NCI-H748 treated with DMSO at 0.1 percent for 48 hours (cell line): ENCODE results near the gene TNFRSF14.

Experiments used
- DNase-seq: peaks from one replicate; lab custom pipeline; 2025; lab: John Stamatoyannopoulos, UW

The TNFRSF14 gene

DNA sequence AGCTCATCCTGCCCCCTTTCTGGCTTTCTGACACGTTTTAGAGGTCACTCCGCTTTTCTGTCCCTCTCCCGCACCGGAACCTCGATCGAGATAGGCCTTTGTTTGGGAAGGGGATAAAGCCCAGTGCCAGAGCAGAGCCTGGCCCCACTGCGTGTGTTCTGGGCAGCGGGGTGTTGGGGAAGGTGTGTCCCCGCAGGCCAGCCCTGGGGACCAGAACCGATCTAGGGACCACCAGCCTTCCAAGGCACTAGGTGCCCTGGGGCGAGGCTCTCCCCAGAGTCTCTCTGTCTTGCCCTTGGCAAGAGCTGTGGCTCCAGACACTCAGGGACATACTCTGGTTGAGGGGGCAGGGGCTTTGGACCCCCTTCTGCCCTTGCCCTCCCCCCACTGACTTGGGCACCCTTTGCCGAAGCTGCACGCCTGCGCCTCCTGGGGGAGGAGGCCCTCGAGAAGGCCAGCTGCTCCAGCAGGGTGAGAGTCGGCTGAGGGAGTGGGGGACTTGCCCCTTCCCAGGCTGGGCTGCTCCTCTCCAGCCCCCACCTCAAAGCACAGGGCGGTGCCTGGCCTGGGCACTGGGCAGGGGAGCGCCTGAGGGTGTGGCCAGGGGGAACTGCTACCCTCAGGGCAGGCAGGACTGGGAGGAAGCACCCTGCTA is 46.8 kb downstream of the TNFRSF14 start:
- DNase-seq: no peak

DNA sequence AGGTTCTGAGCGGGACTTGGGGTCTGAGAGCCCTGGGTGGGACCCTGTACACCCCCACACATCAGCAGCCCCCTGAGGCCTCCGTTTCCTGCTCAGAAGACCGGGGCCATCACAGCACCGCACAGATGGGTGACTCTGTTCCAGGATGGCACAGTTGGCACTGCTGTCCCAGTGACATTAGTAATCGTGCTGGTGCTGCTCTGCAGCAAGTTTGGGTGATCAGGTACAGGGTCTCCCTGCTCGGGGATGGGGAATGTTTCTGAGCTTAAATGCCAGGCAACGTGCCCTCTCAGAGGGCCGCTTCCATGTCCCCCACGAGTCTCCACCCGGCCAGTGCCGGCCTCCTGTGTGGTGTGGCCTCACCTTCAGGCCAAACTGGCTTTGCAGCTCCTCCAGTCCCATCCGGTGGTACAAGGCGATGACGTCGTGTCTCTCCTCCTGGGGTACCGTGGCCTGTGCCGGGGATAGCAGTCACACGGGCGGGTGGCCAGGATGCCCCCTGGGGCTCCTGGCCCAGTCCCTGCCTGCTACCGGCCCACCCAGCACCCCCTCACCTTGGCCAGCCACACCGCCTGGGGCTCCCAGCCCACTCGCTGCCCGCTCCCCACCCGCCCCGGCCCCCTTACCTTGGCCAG is 47.5 kb downstream of the TNFRSF14 start:
- DNase-seq: no peak

DNA sequence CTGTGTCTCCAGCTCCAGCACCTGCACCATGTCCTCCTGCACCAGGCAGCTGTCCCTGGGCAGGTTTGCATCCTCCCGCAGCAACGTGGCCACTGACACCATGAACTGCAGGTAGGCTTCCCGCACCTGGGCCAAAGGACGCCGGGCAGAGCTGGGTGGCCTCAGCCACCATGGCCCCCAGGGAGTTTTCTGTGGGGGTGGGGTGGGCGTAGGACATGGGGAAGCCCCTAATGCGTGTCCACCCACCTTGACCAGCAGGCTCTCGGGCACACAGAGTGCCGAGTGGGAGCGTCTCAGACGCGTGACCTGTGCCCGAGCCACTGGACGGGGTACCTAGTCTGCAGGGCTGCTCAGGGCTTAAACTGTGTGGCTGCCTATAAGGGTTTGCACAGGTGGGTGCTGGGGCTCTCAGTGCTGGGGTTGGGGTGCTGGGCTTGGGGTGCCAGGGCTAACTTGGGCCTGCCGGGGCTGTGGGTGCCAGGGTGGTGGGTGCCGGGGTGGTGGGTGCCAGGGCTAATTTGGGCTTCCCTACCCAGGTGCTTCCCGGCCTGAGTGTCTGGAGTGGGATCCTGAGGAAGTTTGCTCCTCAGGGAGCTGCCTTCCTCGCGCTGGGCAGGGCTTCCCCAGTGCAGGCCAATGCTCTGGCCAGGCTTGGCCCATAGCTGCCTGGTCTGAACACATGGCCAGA is 48.1 kb downstream of the TNFRSF14 start:
- DNase-seq: no peak

DNA sequence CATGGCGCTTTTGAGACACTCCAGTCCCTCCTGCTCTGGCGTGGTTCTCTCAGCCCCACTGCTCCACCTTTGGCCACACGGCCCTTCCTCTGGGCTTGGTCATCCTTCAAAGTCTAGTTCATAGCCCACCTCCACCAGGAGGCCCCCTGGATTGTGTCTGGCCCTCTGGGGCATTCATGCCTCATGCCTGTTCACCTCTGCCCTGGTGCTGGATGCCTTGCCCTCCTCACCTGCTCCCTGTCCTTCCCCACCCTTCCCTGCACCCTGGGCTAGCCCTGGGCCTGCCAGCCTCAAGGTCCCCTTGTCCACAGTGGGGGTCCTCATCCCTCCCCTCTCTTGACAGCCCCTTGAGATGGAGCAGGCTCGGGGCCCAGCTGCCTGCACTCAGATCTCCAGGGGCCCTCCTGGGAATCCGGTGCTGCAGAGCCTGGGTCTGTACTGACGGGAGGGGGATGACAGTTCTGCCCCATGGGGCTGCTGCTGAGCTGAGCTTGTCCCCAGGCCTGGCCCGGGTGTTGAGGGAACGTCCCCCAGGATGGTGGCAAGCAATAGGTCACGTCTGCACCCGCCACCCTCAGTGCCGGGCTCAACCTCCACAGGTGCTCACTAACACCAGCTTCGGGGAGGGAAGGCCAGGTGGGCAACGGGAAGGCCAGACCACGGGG is 48.8 kb downstream of the TNFRSF14 start:
- no peak for DNase-seq

DNA sequence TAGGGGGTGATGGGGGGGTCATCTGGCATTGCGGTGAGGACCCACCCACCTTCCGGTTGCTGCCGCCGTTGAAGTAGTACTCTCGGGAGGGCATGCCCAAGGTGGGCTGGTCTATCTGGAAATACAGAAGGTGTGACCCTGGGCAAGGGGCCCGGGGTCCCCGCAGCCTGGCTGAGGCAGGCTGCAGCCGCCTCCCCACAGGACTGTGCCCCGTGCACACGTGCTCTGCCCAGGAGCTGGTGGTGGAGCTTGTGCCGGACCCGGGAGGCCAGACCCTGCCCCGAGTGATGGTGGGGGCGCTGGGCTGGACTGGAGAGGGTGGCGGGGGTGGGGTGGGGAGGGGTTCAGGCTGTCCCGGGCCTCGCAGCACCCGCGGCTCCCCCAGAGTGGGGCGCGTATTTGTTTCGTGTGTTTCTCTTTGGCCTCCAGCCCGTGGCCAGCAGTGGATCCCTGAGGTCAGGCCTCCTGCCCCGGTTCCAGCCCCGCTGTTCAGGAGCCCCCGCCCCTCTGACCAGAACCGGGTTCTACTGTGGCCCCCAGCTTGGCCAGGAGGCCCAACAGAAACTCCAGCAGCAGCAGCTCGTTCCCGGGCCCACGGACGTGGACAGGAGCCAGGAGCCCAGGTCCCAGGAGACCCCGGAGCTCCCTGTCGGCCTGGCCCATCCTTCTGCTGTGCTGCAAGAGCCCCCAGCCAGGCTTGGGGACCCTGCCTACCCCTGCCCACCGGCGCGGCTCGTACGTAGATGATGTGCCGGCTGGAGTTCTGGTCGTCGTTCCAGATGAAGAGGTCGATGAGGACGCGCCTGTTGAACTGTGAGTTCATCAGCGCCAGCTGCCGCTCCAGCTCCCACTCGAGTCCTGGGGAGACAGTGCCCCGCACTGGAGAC is 49.6 kb downstream of the TNFRSF14 start:
- DNase-seq: no peak

DNA sequence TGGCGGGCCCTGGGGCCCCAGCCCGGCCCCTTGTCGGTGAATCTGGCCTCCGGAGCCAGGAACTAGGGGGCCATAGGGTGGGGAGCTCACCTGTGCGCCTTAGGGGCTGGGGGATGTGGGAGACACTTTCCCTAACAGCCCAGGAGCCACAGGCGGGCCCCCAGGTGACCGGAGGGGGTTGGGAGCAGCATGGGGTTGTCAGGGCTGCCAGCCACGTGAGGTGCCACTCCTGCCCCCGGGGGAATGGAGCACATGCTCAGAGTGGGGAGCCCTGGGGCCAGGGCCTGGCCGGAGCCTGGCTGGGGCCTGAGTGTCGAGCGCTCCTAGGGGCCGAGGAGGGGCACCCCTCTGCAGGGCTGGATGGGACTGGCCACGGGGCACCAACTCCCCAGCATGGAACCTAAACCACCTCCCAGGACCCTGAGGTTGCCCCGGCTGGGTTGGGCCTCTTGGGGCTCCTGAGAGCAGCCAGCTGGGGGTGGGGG is 50.3 kb downstream of the TNFRSF14 start:
- DNase-seq: no peak

DNA sequence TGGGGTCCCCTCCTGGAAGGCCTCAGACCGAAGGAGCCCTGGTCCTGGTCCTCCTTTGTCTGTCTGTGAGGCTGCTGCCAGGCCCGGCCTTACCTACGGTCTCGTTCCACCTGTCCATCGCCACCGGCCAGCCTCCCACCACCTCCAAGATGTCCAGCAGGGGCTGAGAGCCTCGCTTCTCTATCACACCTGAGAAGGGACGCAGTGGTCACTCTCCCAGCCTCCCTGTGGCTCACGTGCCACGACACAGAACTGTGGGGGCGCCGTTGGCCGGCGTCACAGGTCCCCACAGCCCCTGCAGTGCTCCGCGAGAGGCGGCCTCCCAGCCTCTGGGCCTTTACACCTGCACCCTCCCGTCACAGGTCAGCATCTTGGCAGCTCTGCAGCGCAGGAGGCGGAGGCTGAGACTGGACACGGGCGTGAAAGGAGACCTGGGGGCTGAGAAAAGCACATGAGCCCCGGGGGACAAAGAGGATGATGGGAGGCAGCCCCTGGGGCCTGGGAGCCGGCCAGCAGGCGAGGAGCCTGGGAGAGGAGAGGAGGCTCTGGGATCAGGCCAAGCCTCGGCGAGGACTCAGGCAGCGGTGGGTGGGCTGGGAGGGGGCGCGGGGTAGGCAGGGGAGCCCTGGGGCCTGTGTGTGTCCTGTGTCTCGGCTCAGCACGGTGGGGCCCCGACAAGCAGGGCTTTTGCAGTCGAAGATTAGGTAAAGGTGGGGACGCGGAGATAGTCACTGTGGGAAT is 50.9 kb downstream of the TNFRSF14 start:
- DNase-seq: no peak

DNA sequence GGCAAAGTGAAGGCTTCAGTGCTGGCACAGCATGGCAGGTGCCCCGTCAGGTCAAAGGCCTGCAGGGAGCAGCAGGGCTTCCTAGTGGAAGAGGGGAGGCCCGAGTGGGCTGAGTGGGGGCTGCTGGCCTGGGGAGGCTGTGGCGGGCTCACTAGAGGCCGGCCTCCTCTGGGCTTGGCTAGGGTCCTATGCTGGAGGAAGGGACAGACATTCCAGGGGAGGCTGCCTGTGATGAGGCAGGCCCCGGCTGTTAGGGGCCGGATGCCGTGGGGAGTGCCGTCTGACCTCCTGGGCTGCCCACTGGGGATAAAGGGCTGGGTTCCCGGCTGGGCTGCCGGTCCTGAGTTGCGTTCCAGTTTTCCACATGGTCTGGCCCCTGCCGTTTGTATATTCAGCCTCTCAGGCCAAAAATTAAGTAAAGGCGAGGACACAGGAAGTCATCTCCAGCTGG is 51.5 kb downstream of the TNFRSF14 start:
- DNase-seq: no peak

DNA sequence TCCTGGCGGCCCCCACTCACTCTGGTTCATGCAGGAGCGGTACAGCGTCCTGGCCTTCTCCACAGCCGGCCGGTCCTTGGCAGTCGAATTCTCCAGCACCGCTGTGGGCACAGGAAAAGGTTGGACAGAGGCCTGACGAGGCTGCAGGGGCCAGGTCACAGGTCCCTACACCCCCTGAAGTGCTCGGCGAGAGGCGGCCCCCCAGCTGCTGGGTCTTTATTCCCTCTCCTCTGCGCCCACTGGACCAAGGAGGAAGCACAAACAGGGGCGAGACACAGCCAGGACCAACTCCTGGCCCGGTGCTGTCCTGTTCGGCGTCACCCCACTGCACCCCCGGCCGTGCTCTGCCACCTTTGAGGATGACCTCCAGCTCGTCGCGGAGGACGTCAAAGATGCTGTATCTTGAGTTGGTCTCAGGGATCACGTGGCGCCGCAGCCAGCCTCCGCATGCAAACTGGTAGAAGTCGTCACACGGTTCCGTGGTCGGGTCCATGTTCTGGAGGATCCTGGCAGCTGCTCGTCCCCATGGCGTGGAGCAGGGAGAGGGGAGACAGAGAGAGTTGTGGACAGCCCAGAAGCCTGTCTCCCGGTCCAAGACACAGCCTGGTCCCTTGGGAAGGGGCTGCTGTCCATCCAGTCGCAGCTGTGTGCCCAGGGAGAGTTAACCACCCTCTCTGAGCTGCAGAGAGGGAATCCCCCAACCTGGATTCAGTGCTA is 53.3 kb downstream of the TNFRSF14 start:
- DNase-seq: no peak

DNA sequence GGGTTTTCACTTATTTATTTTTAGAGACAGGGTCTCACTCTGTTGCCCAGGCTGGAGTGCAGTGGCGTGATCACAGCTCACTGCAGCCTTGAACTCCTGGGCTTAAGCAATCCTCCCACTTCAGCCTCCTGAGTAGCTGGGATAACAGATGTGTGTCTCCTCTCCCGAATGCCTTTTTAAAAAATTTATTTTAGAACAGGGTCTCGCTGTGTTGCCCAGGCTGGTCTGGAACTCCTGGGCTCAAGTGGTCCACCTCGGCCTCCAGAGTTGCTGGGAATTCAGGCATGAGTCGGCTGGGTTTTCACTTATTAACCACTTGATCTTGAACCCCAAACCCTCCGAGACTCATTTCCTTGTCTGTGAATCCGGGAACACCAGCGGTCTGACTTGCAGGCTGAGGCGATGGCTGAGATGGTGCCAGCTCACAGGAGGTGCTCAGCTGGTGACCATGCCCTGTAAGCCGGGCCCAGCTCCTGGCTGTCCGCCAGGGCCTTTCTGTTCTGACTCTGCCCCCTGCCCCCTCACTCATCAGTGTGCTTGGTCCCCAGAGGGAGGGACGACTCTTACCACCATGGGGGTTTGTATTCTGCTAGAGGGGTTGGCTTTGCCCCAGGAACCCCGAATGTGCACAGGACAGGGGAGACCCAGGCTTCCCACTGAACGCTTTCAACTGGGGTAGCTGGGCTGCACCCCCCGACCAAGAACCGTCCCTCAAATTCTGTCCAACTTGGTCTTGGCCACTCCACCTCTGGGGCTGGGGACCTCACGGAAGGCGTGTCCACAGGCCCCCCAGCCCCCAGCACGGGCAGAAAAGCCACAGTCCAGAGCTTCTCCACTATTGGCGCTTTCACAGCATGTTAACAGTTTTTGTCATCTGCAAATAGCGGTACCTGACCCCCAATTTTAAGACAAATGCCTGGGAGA is 54.1 kb downstream of the TNFRSF14 start:
- no peak for DNase-seq

DNA sequence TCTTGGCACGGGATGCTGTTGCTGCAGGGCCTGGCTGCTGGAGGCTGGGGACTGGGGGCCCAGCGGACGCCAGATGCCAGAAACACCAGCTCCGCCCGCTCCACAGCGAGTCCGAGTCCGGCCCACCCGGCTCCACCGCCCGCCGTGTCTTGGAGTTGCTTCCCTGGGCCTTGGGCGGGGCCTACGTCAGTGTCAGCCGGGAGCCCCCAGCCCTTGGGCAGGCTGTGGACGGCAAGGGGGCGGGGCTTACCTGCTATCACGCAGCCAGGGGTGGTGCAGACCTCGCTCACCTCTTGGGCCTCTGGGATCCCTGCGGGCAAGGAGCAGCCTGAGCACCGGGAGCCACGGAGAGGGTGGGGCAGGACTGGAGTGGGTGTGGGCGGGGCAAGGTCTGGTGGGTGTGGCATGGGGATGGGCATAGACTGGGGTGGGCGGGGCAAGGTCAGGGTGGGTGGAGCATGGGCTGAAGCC is 54.9 kb downstream of the TNFRSF14 start:
- no peak for DNase-seq

DNA sequence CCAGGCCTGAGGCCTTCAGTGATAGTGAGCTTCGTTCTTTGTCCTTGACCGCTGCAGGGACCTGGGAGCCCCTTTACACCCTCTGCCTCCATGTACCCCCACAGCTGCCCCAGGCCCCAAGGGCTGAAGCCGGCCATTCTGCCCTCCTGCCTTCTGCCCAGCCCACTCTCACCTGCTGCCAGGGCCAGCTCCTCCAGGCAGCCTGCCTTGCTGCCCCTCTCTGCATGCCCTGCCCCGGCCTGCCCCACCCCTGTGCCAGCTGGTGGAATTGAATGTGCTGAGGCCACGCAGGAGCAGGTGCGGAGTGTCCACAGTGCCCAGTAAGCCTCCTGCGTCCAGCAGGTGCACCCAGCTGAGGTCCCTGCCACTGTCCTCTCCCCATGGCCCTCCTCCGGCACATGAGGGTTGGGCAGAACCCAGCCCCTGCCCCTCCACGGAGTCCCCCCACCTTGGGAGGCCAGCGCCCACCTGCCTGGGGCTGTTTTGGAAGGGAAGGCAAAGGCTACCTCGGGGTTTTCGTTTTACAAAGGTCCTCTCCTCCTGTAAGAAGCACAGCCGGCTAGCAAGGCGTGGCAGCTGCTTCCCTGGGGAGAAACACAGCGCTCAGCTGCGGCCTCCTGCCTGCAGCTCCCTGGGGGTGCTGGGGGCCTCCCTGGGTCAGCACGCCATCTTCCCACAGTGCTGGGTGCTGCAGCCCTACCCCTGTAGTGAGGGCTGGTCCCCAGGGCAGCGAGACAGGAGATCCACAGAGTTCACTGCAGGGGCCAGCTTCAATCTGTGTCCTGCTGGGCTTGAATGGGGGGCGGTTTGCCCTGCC is 55.7 kb downstream of the TNFRSF14 start:
- no peak for DNase-seq

DNA sequence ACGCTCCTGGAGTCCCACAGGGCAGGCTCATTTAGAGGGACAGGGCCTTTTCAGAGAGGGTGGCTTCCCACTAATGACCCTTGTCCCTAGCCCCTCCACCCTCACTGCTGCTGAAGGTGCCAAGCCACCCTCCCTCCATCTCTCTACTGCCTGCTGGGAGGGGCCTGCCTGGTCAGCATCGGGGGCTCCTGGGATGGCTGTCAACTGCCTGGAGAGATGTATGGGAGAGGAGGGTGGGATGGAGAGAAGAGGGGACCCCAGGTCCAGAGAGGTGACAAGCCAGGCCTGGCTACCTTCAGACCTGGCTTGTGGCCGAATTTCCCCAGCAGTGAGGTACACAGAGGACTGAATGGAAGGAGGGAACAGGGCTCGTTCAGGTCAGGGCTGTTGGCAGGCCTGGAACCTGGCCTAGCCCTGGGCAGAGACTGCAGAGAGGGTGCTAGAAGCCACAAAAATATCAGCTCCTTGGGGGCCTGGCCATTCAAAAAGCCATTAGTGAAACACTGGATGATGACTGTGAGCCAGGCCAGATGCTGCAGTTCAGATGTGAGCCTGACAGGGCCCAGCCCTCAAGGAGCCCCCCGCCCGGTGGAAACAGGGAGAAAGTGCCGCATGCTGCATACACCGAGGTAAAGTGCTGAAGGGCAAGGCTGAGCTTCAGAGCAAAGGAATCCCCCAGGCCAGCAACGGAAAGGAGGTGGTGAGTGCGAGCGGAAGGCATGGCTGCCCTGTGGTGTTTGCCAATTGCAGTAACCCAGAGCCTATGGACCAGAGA is 56.6 kb downstream of the TNFRSF14 start:
- DNase-seq: no peak
